Heart left ventricle (tissue), 13 donors: ENCODE results near the gene PCSK1.

Experiments used
- CTCF ChIP-seq, 12 donors: fragments of 200-600 bp; sonication (generic) in 4 of 12; IDR thresholded peaks; one replicate each; pipeline versions ENCODE4 v1.5.0 to v1.8.0; 2018 to 2022; ENCODE audit warnings: antibody characterized with exemption in 12 of 12, mild to moderate bottlenecking in 5 of 12
- POLR2A ChIP-seq, 2 donors: fragments of 450-650 bp; IDR thresholded peaks; one replicate each; pipeline ENCODE4 v1.6.1; 2017; ENCODE audit warnings: antibody characterized with exemption in 2 of 2, mild to moderate bottlenecking in 2 of 2, moderate library complexity in 2 of 2
- donor health status: ischemic (EF 13 %, LVEDD 7.1; RV severe dilation, severe dysfunction).
- donor health status: DM: no; HTN: yes; CAD: no.
- donor health status: DM: no; HTN: no; CAD: no.
- donor health status: ischemic (EF 25% LVEDD 6.9; RV normal size, moderate dysfunction).
- donor health status: ischemic (EF 25% LVEDD 5.7; RV mildly dilated, moderate dysfunction).
- donor health status: ischemic (EF 35%, LVEDD 5.7; RV mildly dilated, moderate dysfunction).
- donor health status: nonischemic (EF 11% LVEDD 7.7; RV severe dilation, severe dysfunction).
- donor health status: DM: yes; HTN: yes; CAD: no.
- donor health status: PGD.
- donor health status: ischemic (EF 29% LVEDD 5.4; RV normal size, mild dysfunction).
- donor health status: nonischemic (EF 23%, LVEDD 6.1; RV moderate dilation, normal function).

- TF ChIP-seq POLR2A (IDR thresholded peaks at IDR 0.05) (no peak), CTCF (IDR thresholded peaks at IDR 0.05) (no peak)
Measured at GRCh38 chr5:96481009-96481786, 48.1 kb upstream of the PCSK1 start.
